Astrocyte (in vitro differentiated cells and primary cell): Measurements from ENCODE around the gene ZNF66.

Source experiments
- EZH2 ChIP-seq: IDR thresholded peaks from 2 replicates; pipeline ENCODE4 v1.6.1; 2012; ENCODE audit warnings: mild to moderate bottlenecking, low read length, inconsistent platforms; ENCODE audit not compliant: insufficient read depth
- TF ChIP-seq, protein P1 (sequence below): IDR thresholded peaks from 2 replicates; pipeline ENCODE4 v1.5.1; 2011; ENCODE audit warnings: low read depth, mild to moderate bottlenecking, inconsistent platforms, low read length, moderate library complexity; ENCODE audit not compliant: insufficient read depth

DNA sequence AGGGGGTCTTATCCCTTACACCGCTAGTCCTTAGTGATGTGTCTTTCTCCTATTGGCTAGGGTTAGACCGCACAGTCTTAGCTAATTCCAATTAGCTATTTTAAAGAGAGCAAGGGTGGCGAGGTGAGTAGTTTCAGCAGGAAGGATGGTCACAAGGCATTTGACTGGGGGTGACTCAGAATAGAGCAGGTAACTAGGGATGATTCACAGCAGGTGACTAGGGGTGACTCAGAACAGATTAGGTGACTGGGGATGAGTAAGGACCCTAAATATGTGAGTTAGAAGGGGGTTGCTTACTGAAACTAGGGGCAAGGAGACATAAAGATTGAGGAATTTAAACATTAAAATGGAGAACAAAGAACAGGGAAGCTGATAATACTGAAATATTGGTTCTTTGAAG, 64.3 kb downstream of the ZNF66 start:
- TF ChIP-seq, protein P1, sequence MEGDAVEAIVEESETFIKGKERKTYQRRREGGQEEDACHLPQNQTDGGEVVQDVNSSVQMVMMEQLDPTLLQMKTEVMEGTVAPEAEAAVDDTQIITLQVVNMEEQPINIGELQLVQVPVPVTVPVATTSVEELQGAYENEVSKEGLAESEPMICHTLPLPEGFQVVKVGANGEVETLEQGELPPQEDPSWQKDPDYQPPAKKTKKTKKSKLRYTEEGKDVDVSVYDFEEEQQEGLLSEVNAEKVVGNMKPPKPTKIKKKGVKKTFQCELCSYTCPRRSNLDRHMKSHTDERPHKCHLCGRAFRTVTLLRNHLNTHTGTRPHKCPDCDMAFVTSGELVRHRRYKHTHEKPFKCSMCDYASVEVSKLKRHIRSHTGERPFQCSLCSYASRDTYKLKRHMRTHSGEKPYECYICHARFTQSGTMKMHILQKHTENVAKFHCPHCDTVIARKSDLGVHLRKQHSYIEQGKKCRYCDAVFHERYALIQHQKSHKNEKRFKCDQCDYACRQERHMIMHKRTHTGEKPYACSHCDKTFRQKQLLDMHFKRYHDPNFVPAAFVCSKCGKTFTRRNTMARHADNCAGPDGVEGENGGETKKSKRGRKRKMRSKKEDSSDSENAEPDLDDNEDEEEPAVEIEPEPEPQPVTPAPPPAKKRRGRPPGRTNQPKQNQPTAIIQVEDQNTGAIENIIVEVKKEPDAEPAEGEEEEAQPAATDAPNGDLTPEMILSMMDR, result no peak
- TF ChIP-seq EZH2, result no peak
